GM19043 (cell line): ENCODE results near the gene RLF.

Experiments used
- ATAC-seq: cut with Tn5 transposase; IDR thresholded peaks from one replicate; pipeline ENCODE4 v1.9.1; 2021; ENCODE audit warnings: low read depth; ENCODE audit not compliant: unreplicated experiment

Gene RLF

GRCh38 chr1:40161125-40161887 is at the start of gene RLF:
RLF (plus strand) TSS chr1:40161387; CDS start chr1:40161400, 13 bp downstream.
- peak; percentile 83 for ATAC-seq

GRCh38 chr1:40114400-40114799 is 46.8 kb upstream of the RLF start:
- ATAC-seq: no peak

GRCh38 chr1:40120128-40120527 is 41.1 kb upstream of the RLF start:
- no peak for ATAC-seq

- no peak for ATAC-seq
These were observed 38.3 kb upstream of the RLF start for GRCh38 chr1:40122855-40123254.

DNA sequence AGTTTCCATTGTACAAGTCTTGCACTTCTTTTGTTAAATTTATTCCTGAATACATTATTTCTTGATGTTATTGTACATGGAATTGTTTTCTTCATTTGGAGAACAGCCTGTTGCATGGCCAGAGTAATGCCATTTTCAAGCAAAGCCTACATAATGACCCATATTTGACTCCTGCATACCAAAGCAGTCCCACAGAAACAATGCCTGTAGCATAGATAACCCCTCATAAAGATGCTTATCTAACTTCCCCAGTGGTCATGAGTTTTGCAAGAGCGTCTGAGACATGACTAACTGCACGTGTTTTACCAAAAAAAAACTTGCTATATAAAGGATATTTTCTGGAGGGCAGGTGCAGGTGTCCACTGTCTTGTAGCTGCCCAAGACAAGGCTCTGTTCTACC is 30.3 kb upstream of the RLF start:
- ATAC-seq: no peak

DNA sequence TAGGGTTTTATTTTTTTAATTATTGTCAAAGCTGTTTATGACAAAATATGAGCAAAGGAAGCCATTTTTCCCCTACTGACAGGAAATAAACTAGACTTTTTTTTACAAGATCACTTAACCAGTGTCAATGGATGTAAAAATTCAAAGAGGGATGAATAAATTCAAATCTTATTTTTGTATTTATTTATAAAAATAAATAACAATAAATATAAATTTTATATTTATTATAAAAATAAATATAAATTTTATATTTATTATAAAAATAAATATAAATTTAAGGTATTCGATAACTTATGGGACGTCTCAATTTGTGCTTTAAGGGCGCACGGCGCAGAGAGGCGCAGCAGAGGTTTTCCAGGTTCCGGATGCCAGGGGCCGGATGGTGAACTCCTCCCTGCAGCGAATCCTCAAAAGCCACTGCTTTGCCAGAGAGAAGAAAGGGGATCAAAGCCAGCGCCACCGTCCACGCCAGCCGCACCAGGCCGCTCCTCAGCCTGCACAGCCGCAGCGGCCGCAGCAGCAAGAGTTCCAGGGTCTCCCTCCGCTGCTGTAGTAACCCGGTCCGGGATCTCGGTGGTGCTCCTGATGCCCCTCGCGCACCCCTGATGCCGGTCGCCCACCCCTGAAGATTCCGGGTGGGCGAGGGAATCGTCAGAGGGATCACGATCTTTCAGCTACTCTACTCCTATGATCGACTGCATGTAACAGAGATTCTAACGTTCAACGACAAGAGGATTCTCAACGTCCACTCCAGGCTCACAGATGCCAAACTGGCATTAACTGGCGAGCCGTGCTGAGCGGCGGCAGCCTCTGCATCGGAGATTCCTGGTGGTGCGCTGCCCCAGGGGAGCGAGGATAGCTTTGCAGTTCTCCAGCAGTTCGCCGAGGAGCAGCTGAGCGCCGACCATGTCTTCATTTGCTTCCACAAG is 28.5 kb upstream of the RLF start:
- ATAC-seq: no peak

DNA sequence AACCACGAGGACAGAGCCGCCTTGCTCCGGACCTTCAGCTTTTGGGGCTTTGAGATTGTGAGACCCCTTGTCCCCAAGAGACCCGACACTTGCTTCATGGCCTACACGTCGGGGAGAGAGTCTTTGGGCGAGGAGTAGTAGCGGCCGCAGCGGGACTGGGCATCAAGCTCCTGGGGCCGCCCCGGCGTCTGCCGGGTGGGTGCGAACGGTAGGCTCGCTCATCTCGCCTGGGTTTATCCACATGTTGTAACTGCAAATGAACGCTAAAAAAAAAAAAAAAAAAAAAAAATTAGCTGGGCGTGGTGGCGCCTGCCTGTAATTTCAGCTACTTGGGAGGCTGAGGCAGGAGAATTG is 27.9 kb upstream of the RLF start:
- ATAC-seq: no peak

GRCh38 chr1:40133839-40134238 is 27.3 kb upstream of the RLF start:
- ATAC-seq: no peak

GRCh38 chr1:40140211-40140973 is 20.8 kb upstream of the RLF start:
- ATAC-seq: no peak

DNA sequence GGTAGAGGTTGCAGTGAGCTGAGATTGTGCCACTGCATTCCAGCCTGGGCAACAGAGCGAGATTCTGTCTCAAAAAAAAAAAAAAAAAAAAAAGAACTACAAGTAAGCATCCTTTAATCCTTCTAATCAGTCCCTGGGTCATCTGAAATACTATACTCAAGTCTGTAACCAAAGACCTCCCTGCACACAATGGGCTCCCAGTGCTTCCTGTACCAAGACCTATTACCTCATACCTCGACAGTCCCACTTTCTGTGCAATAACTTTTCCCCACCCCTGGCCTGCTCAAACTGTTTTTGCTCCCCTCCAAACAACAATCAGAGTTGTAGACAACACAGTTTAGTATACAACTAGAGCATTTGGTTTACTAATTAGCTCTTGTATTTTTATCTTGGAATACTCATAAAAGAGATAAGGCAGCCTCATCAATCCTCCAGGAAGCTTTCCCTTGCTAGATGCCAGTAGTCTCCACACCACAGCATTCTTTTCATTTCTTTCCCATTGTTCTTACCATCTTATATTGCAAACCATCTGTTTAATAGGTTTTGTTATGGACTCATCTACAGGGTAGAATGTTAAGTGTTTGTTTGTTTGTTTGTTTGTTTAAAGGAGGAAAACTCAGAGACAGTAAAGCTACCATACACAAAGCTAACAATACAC is 19.2 kb upstream of the RLF start:
- no peak for ATAC-seq

DNA sequence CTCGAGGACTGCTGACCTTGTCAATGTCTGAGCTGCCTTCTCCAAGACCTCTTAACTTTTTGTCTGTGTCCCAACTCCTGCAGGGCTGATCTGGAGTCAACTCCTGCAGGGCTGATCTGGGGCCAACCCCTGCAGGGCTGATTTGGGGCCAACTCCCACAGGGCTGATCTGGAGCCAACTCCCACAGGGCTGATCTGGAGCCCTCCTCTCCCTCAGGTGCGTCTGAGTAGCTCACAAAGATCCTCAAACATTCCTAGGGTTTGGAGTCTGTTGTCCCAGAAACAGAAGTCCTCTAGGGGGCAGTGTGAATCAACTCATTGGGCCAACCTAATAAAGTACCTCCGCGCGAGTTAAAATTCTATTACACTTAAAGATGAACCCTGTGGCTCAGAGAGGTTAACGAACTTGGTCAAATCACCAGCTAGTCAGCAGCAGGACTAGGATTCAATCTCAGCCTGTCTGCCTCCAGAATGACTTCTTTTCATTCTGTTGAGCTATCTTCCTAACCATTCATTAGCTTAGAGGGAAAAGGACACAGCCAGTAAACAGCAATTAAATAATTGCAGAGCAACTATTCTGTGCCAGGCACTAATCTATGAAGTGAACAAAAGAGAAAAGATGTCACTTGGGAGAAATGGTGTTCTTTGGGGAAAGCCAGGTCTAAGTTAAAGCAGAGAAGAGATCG is 17.2 kb upstream of the RLF start:
- no peak for ATAC-seq

- no peak for ATAC-seq
These were observed 9.6 kb upstream of the RLF start for GRCh38 chr1:40151457-40152079.

- ATAC-seq: no peak
These were observed 8.0 kb upstream of the RLF start for GRCh38 chr1:40153073-40153770.

DNA sequence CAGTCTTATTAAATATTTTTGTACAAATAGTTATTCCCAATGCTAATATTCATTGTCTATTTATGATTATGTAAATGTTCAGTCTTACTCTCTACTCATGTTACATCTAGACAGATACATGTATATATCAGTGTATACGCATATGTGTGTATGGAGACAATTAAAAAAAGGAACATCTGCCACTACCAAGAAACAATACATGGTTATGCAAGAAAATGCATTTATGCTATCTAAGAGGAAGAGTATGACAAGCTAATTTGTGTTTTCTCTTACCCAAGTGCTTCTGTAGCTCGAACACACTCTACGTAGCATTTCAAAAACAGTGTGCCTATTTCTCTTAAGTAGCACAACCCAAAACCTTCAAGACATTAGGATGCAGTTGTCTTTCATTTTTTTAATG is 6.1 kb upstream of the RLF start:
- no peak for ATAC-seq

GRCh38 chr1:40155910-40156309 is 5.3 kb upstream of the RLF start:
- ATAC-seq: no peak

- peak; percentile 11 for ATAC-seq
These were observed 422 bp upstream of the RLF start for GRCh38 chr1:40160806-40161124.

DNA sequence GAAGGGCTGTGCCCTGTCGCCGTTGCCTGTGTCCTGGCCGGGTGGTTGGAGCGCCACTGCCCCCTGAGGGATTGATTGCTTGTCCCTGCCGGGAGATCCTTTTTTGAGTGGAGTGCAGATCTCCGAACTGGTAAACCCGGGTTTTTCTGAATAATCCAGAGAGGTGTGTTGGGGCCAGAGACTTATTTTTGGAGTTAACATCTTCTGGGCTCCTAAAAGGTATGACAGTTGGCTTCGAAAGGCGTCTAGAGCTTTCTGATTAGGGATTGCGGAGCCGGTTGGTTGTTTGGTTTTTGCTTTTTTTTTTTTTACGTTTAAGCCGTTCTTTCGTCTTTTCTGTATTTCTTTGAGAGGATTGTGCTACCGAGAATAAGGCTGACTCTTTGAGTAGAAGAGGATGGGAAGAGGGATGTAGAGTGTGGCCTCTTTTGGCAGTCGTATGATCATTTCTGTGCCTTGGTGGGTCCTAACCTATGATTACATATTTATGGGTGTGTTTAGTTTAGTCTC is 756 bp downstream of the RLF start:
- no peak for ATAC-seq

DNA sequence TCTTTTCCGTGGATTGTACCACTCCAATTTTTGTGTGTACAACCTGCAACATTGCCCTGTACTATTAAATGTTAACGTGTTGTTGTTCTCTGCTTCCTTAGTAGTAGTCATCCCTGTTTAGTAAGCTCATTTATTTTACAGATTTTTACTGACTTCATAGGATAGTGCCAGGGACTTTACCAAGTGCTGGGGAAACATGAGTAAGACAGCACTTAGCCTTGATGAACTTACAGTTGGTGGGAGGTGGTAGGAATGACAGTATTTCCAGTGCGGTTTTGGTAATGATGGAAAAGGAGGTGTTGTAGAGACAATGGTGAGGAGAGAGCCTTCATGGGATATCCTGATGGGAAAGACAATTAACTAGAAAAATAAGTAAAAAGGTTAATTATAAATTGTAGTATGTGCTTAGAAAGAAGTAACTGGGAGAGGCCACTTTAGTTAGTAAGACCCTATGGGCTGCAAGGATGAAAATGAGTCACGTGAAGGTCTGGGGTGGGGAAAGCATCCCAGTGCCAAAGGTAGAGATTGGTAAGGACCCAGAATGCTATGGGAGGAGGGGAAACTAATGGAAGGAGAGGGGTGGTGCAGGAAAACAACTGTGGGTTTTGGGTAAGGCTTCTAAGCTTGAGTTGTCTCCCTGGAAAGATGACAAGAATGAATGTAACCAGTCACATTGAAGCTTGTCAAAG is 1.7 kb downstream of the RLF start:
- no peak for ATAC-seq
